Measurements from ENCODE around the gene SSC4D.

The SSC4D gene

GRCh38 chr7:76380623-76380966 lies 28.9 kb downstream of the SSC4D start:
- peak overlapping the region; percentile 82 for H3K27ac ChIP-seq
- TF ChIP-seq CTCF (conservative IDR thresholded peaks at IDR 0.05) (no peak), ZFX (IDR thresholded peaks at IDR 0.05) (no peak)

GRCh38 chr7:76377186-76377918 lies 32.1 kb downstream of the SSC4D start:
- TF ChIP-seq ZFX (IDR thresholded peaks at IDR 0.05), result no peak
- TF ChIP-seq CTCF (conservative IDR thresholded peaks at IDR 0.05), result no peak

GRCh38 chr7:76375251-76375650 lies 34.2 kb downstream of the SSC4D start:
- no peak overlapping the region for H3K27ac ChIP-seq
- no peak for TF ChIP-seq ZFX (IDR thresholded peaks at IDR 0.05)
- no peak for TF ChIP-seq CTCF (conservative IDR thresholded peaks at IDR 0.05)

More at GRCh38 chr7:76377186-76377918, 32.1 kb downstream of the SSC4D start:
- no peak overlapping the region for H3K27ac ChIP-seq

GRCh38 chr7:76372984-76373833 lies 36.3 kb downstream of the SSC4D start:
- peak overlapping the region; percentile 1; the same call in 1 of the 2 replicates for H3K27ac ChIP-seq
- TF ChIP-seq ZFX (IDR thresholded peaks at IDR 0.05) (no peak), CTCF (conservative IDR thresholded peaks at IDR 0.05) (no peak)

GRCh38 chr7:76371396-76371795 lies 38.1 kb downstream of the SSC4D start:
- no peak overlapping the region for H3K27ac ChIP-seq
- TF ChIP-seq CTCF (conservative IDR thresholded peaks at IDR 0.05) (no peak), ZFX (IDR thresholded peaks at IDR 0.05) (no peak)

- no peak overlapping the region for H3K27ac ChIP-seq
- TF ChIP-seq ZFX (IDR thresholded peaks at IDR 0.05), result no peak
- no peak for TF ChIP-seq CTCF (conservative IDR thresholded peaks at IDR 0.05)
Measured at GRCh38 chr7:76369018-76369417, 40.5 kb downstream of the SSC4D start.

- TF ChIP-seq CTCF (conservative IDR thresholded peaks at IDR 0.05) (no peak), ZFX (IDR thresholded peaks at IDR 0.05) (no peak)
- H3K27ac ChIP-seq, result no peak overlapping the region
Measured at GRCh38 chr7:76368190-76368589, 41.3 kb downstream of the SSC4D start.
